Upper lobe of right lung (tissue), 1 donor: Measurements from ENCODE around the gene DGUOK. TPM values are rescaled to one million over a fixed set of nuclear protein-coding genes. Genes with fewer than 3 reads are reported as not detected.
A peak's percentile ranks its signal among the peaks of the same experiment; 100 is the strongest.

ENCODE experiments used
- ATAC-seq: fragments of 200-7000 bp; cut with Tn5 transposase; one replicate; pipeline ENCODE4 v1.9.1; 2020; ENCODE audit warnings: mild to moderate bottlenecking, moderate library complexity
- DNase-seq: peaks from one replicate; pipeline ENCODE4 v3.0.0-alpha.2; 2020
- H3K27ac ChIP-seq: fragments of 200-600 bp; one replicate; pipeline ENCODE4 v1.8.0; 2022
- H3K27me3 ChIP-seq: fragments of 200-600 bp; one replicate; pipeline ENCODE4 v1.8.0; 2022; ENCODE audit warnings: mild to moderate bottlenecking
- H3K36me3 ChIP-seq: fragments of 200-600 bp; one replicate; pipeline ENCODE4 v1.8.0; 2022
- H3K4me1 ChIP-seq: fragments of 200-600 bp; one replicate; pipeline ENCODE4 v1.8.0; 2022
- H3K4me3 ChIP-seq: fragments of 200-600 bp; one replicate; pipeline ENCODE4 v1.8.0; 2022; ENCODE audit warnings: mild to moderate bottlenecking
- H3K9me3 ChIP-seq: fragments of 200-600 bp; one replicate; pipeline ENCODE4 v1.8.0; 2022
- intact Hi-C: fragments of 100-400 bp; cut with DNase I; formaldehyde crosslinking; loops from one replicate; pipeline ENCODE4 v1.11.0; 2022
- total RNA-seq: library from RNA; stranded (reverse); fragmentation: NEBNext Ultra II Directional; extraction: Animal tissue kit (Norgen Biotek cat#: 25700); gene quantifications from one replicate; pipeline ENCODE4 v1.2.1, GENCODE V29; 2021
- TF ChIP-seq, protein P1 (sequence below): fragments of 200-600 bp; IDR thresholded peaks from one replicate; pipeline ENCODE4 v1.8.0; 2022; ENCODE audit warnings: antibody characterized with exemption
- donor health status: DM: no; HTN: yes; CAD: no; lungs with severe emphysema.

Gene DGUOK
- total RNA-seq, 1 donor from 2014 or later: 34.4 TPM

DNA sequence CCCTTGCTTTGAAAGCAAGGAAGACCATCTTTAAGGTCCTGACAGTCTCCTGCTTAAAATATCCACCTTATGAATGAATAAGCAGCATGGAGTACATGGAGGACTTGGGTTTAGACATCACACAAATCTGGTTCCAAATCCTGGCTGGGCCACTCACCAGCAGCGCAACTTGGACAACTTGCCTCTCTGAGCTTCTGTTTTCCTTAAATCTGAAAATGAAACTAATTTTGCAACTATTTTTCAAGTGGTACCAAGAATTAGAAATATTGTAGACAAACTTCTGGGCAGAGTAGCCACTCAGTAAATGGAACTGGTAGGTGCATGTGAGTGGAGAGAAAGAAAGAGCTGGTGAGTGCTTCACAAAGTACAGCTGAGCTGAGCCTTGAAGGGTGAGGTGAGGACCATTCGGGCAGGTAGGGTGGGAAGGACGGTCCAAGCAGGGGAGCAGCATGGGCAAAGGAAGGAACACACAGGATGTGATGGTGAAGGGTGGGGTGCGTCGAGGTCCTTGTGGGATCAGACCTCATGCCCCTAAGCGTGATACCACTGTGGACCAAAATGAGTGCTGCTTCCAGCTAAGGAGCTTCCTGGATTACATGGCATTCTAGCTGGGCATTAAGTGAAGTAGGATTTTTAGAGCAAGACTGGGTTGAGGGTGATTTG, 43.6 kb downstream of the DGUOK start:
- intact Hi-C loops: no loop called here
- peak; percentile 51 for ATAC-seq
- TF ChIP-seq, protein P1, sequence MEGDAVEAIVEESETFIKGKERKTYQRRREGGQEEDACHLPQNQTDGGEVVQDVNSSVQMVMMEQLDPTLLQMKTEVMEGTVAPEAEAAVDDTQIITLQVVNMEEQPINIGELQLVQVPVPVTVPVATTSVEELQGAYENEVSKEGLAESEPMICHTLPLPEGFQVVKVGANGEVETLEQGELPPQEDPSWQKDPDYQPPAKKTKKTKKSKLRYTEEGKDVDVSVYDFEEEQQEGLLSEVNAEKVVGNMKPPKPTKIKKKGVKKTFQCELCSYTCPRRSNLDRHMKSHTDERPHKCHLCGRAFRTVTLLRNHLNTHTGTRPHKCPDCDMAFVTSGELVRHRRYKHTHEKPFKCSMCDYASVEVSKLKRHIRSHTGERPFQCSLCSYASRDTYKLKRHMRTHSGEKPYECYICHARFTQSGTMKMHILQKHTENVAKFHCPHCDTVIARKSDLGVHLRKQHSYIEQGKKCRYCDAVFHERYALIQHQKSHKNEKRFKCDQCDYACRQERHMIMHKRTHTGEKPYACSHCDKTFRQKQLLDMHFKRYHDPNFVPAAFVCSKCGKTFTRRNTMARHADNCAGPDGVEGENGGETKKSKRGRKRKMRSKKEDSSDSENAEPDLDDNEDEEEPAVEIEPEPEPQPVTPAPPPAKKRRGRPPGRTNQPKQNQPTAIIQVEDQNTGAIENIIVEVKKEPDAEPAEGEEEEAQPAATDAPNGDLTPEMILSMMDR: no peak
- Histone ChIP-seq H3K9me3 (no peaks in the 10 kb centered on the region), H3K36me3 (no peaks in the 10 kb centered on the region), H3K4me1 (peaks cover 26% of the 10 kb centered on the region), H3K4me3 (no peak overlapping the region), H3K27ac (peak overlapping the region; percentile 67), H3K27me3 (no peaks in the 10 kb centered on the region)
- DNase-seq: no peak

DNA sequence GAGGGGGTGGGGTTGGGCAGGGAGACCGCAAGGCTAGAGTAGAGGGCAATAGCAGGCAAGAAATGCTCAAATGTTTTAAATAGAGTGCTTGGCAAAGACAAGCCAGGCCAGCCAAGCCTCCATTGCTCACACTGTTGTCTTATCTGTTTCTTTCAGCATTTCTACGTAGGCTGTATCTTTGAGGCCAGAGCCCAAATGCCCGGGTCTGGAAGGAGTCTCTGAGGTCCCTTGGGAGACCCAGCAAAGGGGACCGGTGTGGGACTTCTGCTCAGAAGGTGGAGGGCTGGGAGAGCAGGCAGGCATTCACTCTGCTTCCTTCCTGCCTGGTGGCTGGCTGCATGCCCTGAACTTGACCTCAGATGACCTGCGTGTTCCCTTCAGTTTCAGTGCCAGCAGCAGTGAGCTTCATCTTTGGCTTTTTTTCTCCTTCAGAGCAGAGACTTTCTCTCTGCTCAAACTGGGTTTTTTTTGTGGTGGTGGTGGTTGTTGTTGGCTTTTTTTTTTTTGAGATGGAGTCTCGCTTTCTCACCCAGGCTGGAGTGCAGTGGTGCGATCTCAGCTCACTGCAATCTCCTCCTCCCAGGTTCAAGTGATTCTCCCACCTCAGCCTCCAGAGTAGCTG, 44.3 kb downstream of the DGUOK start:
- ATAC-seq (peak; percentile 94), DNase-seq (peak; percentile 88)
- TF ChIP-seq, protein P1: no peak
- no peaks in the 10 kb centered on the region for H3K36me3 ChIP-seq
- H3K4me3 ChIP-seq: no peak overlapping the region
- peak overlapping the region; percentile 67 for H3K27ac ChIP-seq
- H3K27me3 ChIP-seq: no peaks in the 10 kb centered on the region
- intact Hi-C loops: no loop called here
- H3K9me3 ChIP-seq: no peaks in the 10 kb centered on the region
- H3K4me1 ChIP-seq: peaks cover 30% of the 10 kb centered on the region

DNA sequence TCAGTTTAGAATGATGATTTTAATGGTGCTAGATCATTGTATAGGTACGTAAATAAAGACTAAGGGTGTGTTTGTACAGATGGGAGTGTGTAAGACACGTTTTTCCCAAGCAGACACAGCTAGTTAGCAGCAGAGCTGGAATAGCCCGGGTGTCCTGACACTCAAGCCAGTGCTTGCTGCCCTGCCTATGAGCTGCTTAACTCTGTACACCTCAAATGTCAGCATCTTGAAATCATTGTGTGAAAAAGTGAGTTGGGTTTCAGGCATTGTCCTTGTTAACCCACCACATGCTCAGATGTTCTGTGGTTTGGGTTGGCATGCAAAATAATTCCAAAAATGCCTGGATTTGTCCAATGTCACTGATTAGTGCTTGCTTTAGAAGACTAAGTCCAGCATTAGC, 45.0 kb downstream of the DGUOK start:
- TF ChIP-seq, protein P1: no peak
- Histone ChIP-seq H3K36me3 (no peaks in the 10 kb centered on the region), H3K4me3 (no peak overlapping the region), H3K4me1 (peaks cover 30% of the 10 kb centered on the region), H3K27ac (peak overlapping the region; percentile 67), H3K9me3 (no peaks in the 10 kb centered on the region), H3K27me3 (no peaks in the 10 kb centered on the region)
- DNase-seq (no peak), ATAC-seq (no peak)
- intact Hi-C loops: no loop called here

DNA sequence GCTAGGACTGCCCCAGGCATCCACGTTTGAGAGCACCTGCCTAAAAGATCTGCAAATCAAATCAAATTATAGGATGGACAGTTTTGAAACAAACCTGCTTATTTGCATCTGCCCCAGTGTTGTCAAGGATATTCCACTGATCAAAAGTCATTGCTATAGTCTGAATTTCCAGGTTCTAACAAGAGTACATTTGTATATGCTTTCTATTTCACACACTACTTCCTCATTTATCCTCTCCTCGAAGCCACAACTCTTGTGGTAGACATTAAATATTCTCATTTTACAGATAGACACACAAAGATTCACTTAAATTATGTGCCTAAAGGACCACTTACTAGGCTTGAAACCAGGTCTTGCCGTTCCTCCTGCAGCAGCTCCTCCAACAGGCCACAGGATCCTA, 46.2 kb downstream of the DGUOK start:
- Histone ChIP-seq H3K4me3 (no peak overlapping the region), H3K27ac (no peak overlapping the region), H3K4me1 (peaks cover 30% of the 10 kb centered on the region), H3K27me3 (no peaks in the 10 kb centered on the region), H3K36me3 (no peaks in the 10 kb centered on the region), H3K9me3 (no peaks in the 10 kb centered on the region)
- no peak for DNase-seq
- TF ChIP-seq, protein P1: no peak
- no peak for ATAC-seq
- intact Hi-C loops: no loop called here

DNA sequence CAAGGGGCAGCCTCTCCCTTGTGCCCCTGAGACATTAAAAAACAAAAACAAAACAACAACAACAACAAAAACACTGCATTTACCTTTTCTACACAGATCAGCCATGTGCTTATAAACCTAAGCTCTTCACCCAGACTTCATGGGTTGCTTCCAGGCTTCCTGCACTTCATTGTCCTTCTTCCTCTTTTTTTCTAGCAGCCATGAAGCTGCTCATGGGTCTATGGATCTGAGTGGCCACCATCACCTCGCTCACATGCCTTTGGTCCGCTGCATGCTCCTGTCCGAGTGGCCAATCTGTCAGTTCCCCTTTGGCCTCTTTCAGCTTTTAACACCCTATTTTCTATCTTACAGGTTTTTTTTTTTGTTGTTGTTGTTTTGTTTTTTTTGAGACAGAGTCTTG, 49.1 kb downstream of the DGUOK start:
- intact Hi-C loops: no loop called here
- H3K9me3 ChIP-seq: no peaks in the 10 kb centered on the region
- H3K4me1 ChIP-seq: peaks cover 34% of the 10 kb centered on the region
- no peak overlapping the region for H3K27ac ChIP-seq
- no peaks in the 10 kb centered on the region for H3K36me3 ChIP-seq
- TF ChIP-seq, protein P1: no peak
- H3K4me3 ChIP-seq: no peak overlapping the region
- ATAC-seq (no peak), DNase-seq (no peak)
- H3K27me3 ChIP-seq: no peaks in the 10 kb centered on the region
